ENCODE data around the gene QKI.

Gene QKI

DNA sequence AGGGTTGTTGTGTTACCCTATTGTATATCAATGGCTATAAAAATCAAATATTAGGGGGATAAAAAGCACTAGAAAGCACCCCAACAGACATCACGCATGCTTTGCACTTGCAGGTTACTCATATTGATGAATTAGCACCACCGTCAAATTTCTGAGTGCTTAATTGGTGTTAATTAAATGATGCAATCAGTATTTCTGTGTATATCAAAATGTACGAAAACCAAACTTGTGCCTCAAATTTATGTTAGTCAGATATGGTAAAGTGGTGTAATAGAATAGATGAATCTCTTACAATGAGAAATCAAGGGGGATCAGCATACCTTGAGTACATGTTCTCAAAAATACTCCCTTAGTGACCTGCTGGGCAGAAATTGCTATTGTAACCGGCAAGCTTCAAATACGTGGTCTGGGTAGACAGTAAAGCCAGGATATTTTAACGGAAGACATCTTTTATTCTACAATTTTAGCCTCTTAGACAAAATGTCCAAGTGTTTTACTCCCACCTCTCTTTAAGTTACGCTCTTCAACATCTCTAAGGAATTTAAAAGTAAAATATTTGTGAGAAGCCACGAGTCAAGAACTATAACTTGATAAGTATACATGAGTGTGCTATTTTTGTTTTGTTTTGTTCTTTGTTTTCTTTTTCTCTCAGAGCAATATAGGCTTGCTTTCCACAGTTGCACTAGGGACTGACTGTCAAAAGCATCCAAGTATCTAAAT is 166.0 kb downstream of the QKI start:
- TF ChIP-seq, protein P1, sequence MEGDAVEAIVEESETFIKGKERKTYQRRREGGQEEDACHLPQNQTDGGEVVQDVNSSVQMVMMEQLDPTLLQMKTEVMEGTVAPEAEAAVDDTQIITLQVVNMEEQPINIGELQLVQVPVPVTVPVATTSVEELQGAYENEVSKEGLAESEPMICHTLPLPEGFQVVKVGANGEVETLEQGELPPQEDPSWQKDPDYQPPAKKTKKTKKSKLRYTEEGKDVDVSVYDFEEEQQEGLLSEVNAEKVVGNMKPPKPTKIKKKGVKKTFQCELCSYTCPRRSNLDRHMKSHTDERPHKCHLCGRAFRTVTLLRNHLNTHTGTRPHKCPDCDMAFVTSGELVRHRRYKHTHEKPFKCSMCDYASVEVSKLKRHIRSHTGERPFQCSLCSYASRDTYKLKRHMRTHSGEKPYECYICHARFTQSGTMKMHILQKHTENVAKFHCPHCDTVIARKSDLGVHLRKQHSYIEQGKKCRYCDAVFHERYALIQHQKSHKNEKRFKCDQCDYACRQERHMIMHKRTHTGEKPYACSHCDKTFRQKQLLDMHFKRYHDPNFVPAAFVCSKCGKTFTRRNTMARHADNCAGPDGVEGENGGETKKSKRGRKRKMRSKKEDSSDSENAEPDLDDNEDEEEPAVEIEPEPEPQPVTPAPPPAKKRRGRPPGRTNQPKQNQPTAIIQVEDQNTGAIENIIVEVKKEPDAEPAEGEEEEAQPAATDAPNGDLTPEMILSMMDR (IDR thresholded peaks at IDR 0.05) = no peak
- no peak overlapping the region for H3K4me2 ChIP-seq (ENCODE audit: low read length)
- H2AFZ ChIP-seq = no peak overlapping the region
- H3K9ac ChIP-seq = no peak overlapping the region
- H3K4me1 ChIP-seq = no peaks in the 10 kb centered on the region
- no peak overlapping the region for H3K4me3 ChIP-seq (ENCODE audit: low read depth, low read length)
- no peaks in the 10 kb centered on the region for H3K36me3 ChIP-seq (ENCODE audit: control insufficient read depth, insufficient read depth, low read length)
- no peaks in the 10 kb centered on the region for H3K79me2 ChIP-seq
- H3K27me3 ChIP-seq (ENCODE audit: control insufficient read depth, insufficient read depth, low read length) = no peaks in the 10 kb centered on the region
- H3K9me3 ChIP-seq (ENCODE audit: control insufficient read depth, low read length) = no peaks in the 10 kb centered on the region
- H3K27ac ChIP-seq = no peak overlapping the region

DNA sequence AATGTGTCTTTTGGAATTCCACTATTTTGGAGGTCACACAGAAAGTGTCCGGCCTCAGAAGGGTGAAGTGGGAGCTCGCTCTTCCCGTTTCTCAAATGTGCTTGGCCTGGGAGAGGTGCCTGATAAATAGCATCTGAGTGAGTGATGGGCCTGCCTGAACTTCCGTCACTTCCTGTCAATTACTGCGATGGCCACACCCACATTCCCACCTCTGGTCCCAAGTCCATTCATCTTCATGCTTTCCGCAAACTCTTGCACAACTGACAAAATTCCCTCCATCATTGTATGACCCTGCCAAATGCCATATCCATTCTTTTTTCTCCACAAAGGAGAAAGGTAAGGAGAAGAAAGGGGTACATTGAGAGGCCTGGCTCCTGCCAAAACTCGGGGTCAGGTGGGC is 169.0 kb downstream of the QKI start:
- Histone ChIP-seq H3K4me2 (ENCODE audit: low read length) (no peak overlapping the region), H3K36me3 (ENCODE audit: control insufficient read depth, insufficient read depth, low read length) (no peaks in the 10 kb centered on the region), H3K9ac (no peak overlapping the region), H3K79me2 (no peaks in the 10 kb centered on the region), H3K9me3 (ENCODE audit: control insufficient read depth, low read length) (no peaks in the 10 kb centered on the region), H2AFZ (no peak overlapping the region), H3K27ac (no peak overlapping the region), H3K4me1 (peaks cover 4% of the 10 kb centered on the region), H3K27me3 (ENCODE audit: control insufficient read depth, insufficient read depth, low read length) (no peaks in the 10 kb centered on the region), H3K4me3 (ENCODE audit: low read depth, low read length) (no peak overlapping the region)
- TF ChIP-seq, protein P1 (IDR thresholded peaks at IDR 0.05) = no peak

DNA sequence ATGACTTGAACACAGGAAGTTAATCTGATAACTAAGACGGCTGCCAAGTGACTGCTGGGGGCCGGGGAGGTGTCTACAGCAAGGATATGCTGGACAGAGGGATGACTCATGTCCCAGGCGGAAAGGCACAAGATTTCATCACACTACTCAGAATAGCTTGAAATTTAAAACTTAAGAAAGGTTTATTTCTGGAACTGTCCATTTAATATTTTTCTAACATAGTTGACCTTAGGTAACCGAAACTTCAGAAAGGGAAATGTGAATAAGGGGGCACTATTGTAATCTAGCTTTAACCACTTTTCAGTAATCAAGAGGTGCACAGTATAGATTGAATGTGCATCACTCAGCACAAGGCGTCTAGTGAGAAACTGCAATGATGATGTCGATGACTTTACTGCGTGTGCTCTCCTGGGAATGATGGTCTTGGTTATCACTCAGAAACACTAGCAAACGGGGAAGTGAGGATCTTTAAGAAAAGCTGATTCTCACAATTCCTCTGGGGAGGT is 171.5 kb downstream of the QKI start:
- no peaks in the 10 kb centered on the region for H3K9me3 ChIP-seq (ENCODE audit: control insufficient read depth, low read length)
- H3K4me3 ChIP-seq (ENCODE audit: low read depth, low read length) = no peak overlapping the region
- H3K36me3 ChIP-seq (ENCODE audit: control insufficient read depth, insufficient read depth, low read length) = no peaks in the 10 kb centered on the region
- H2AFZ ChIP-seq = no peak overlapping the region
- TF ChIP-seq, protein P1 (IDR thresholded peaks at IDR 0.05) = no peak
- H3K4me2 ChIP-seq (ENCODE audit: low read length) = no peak overlapping the region
- H3K9ac ChIP-seq = no peak overlapping the region
- no peaks in the 10 kb centered on the region for H3K79me2 ChIP-seq
- H3K27me3 ChIP-seq (ENCODE audit: control insufficient read depth, insufficient read depth, low read length) = no peaks in the 10 kb centered on the region
- H3K27ac ChIP-seq = no peak overlapping the region
- peaks cover 4% of the 10 kb centered on the region for H3K4me1 ChIP-seq

DNA sequence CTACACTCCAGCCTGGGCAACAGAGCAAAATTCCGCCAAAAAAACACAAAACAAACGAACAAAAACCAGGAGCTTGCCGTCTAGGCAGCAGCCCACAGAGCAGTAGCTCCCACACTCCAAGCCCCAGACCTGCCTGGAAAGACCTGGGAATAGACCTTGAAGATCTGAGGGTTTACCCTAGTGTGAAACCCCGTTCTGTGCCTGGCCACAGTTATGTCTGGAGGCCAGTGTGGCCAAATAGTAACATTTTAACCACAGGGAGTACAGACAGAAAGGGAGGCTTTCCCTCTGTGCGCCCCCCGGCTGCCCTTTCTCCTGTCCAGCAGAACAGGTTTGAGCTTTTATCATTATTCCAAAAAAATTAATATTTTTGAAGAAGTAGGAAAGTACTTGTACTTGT is 172.4 kb downstream of the QKI start:
- Histone ChIP-seq H3K4me3 (ENCODE audit: low read depth, low read length) (no peak overlapping the region), H3K4me2 (ENCODE audit: low read length) (no peak overlapping the region), H3K4me1 (peaks cover 4% of the 10 kb centered on the region), H3K9ac (no peak overlapping the region), H2AFZ (no peak overlapping the region), H3K79me2 (no peaks in the 10 kb centered on the region), H3K27ac (no peak overlapping the region), H3K36me3 (ENCODE audit: control insufficient read depth, insufficient read depth, low read length) (no peaks in the 10 kb centered on the region), H3K9me3 (ENCODE audit: control insufficient read depth, low read length) (no peaks in the 10 kb centered on the region), H3K27me3 (ENCODE audit: control insufficient read depth, insufficient read depth, low read length) (no peaks in the 10 kb centered on the region)
- TF ChIP-seq, protein P1 (IDR thresholded peaks at IDR 0.05) = no peak

Measured in parathyroid adenoma (tissue), 2 donors.